ENCODE data around the gene TMEM51. TPM values are rescaled to one million over a fixed set of nuclear protein-coding genes. Genes with fewer than 3 reads are reported as not detected.

The TMEM51 gene
- total and polyA plus RNA-seq, 9 of the 15 experiments (the other 6 are each of a cell fraction or from before 2014, with no cell fraction given): 0.06 to 1.4 (median 0.58) TPM

- no peak for TF ChIP-seq RAD51 (IDR thresholded peaks at IDR 0.05; ENCODE audit: borderline replicate concordance, low read depth)
- TF ChIP-seq NR1H2 (CRISPR knock-in tag; IDR thresholded peaks at IDR 0.05): no peak
- TF ChIP-seq NCOA4 (IDR thresholded peaks at IDR 0.05; ENCODE audit: partially characterized antibody): no peak
- no peak for TF ChIP-seq SRSF7 (optimal IDR thresholded peaks at IDR 0.05; ENCODE audit: low read depth, low read length)
- no peak for TF ChIP-seq GATAD2A (IDR thresholded peaks at IDR 0.05)
- TF ChIP-seq TFAM (CRISPR knock-in tag; conservative IDR thresholded peaks at IDR 0.05): no peak
- TF ChIP-seq RCOR1 (IDR thresholded peaks at IDR 0.05; ENCODE audit: borderline replicate concordance in 1 of 2, low read depth in 2 of 2, low read length in 2 of 2): no peak
- no peak for TF ChIP-seq ZNF280B (CRISPR knock-in tag; IDR thresholded peaks at IDR 0.05)
- TF ChIP-seq FOS (IDR thresholded peaks at IDR 0.05; ENCODE audit: extremely low read depth, insufficient read length): no peak
- TF ChIP-seq CUX1 (CRISPR knock-in tag; IDR thresholded peaks at IDR 0.05): no peak
These were observed 59.4 kb downstream of the TMEM51 start (continued) for GRCh38 chr1:15212954-15213291.
